Activated CD4-positive, alpha-beta T cell treated with anti-CD3 and anti-CD28 coated beads, Interleukin-10, Interleukin-2, amounts not matched to agents 100 ng/mL and 50 ng/mL, durations not matched to agents 16 hours and 8 hours (primary cell): ENCODE measurements around the gene NISCH.
"Not testable (repeated sequence)": the region's sequence is repeated elsewhere in the genome, so short reads cannot be mapped to it uniquely, and the experiment has no call there.

Experiments
- DNase-seq: peaks from one replicate; pipeline ENCODE4 v3.0.0-alpha.2; 2020

The NISCH gene

GRCh38 chr3:52517796-52518722 lies 62.7 kb downstream of the NISCH start:
- no peak for DNase-seq

GRCh38 chr3:52518723-52519444 lies 63.5 kb downstream of the NISCH start:
- no peak for DNase-seq

GRCh38 chr3:52519445-52520140 lies 64.2 kb downstream of the NISCH start:
- no peak for DNase-seq

GRCh38 chr3:52520141-52520667 lies 64.8 kb downstream of the NISCH start:
- no peak for DNase-seq

DNA sequence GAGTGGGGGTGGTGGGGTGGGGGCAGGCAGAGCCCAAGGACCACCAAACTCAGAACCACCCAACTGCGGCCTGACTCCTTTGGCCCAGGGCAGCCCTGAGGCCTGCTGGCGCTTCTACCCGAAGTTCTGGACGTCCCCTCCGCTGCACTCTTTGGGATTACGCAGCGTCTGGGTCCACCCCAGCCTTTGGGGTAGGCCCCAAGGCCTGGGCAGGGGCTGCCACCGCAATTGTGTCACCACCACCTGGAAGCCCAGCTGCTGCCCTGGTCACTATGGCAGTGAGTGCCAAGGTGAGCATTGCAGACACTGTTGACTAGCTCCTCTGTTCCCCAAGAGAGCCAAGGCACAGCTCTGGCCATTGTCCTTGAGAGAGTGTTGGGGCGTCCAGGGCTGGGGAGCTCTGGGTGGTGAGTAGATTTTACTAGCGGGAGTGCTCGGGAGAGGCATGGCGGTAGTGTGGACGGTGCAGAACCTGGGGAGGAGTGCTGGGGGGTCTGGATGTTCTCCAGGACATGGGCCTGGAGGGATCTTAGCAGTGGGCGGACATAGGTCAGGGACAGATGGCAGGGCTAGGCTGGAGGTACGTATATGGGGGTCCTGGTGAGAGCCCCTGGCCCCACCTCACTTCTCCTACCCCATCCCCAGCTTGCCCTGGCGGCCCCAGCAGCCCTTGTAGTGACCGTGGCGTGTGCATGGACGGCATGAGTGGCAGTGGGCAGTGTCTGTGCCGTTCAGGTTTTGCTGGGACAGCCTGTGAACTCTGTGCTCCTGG lies 65.5 kb downstream of the NISCH start:
- DNase-seq: no peak

- DNase-seq: no peak
Observed at GRCh38 chr3:52521488-52521824, 66.1 kb downstream of the NISCH start.

GRCh38 chr3:52521881-52522650 lies 66.7 kb downstream of the NISCH start:
- no peak for DNase-seq

DNA sequence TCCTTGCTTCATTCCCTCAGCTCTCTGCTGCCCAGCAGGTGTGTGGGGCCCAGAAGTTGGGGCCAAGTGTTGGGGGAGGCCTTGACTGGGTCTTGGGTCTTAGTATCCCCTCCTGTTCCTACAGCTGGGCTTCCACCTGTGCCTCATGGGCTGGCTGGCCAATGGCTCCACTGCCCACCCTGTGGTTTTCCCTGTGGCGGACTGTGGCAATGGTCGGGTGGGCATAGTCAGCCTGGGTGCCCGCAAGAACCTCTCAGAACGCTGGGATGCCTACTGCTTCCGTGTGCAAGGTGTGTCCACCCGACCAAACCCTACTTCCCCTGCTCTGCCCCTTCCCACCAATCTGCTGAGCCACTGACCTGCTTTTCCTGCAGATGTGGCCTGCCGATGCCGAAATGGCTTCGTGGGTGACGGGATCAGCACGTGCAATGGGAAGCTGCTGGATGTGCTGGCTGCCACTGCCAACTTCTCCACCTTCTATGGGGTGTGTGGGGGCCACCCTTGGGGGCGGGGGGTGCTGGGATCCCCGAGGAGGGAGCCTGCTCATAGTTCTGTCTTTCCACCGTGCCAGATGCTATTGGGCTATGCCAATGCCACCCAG lies 67.3 kb downstream of the NISCH start:
- no peak for DNase-seq

DNA sequence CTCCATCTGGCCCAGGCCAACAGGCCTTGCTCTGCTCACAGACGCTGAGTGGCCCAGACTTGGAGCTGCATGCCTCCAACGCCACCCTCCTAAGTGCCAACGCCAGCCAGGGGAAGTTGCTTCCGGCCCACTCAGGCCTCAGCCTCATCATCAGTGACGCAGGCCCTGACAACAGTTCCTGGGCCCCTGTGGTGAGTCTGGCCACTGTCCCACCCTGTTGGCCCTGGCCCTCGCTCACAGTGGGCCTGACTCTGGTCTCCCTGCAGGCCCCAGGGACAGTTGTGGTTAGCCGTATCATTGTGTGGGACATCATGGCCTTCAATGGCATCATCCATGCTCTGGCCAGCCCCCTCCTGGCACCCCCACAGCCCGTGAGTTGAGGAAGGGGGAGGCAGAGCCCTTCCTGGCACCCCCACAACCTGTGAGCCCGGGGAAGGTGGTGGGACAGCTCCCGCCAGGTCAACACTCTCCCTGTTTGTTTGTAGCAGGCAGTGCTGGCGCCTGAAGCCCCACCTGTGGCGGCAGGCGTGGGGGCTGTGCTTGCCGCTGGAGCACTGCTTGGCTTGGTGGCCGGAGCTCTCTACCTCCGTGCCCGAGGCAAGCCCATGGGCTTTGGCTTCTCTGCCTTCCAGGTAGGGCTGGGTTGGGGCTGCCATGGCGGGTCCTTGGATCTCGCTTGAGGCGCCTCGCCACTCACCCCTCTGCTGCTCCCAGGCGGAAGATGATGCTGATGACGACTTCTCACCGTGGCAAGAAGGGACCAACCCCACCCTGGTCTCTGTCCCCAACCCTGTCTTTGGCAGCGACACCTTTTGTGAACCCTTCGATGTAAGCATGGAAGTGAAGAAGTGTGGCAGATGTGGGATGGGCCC lies 68.2 kb downstream of the NISCH start:
- DNase-seq: no peak

DNA sequence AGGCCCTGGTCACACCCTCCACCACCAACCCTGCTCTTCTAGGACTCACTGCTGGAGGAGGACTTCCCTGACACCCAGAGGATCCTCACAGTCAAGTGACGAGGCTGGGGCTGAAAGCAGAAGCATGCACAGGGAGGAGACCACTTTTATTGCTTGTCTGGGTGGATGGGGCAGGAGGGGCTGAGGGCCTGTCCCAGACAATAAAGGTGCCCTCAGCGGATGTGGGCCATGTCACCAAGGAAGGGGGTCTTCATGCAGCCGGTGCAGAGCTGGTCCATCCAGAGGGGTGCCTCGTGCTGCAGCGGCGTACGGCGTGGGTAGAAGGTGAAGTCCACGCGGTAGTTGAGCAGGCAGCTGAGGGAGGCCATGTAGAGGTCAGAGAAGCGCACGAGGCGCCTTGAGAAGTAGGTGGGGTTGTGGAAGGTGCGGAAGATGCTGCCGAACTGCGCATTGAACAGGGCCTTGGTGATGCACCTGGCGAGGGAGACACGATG lies 68.9 kb downstream of the NISCH start:
- DNase-seq: no peak

GRCh38 chr3:52524752-52525679 lies 69.6 kb downstream of the NISCH start:
- no peak for DNase-seq

DNA sequence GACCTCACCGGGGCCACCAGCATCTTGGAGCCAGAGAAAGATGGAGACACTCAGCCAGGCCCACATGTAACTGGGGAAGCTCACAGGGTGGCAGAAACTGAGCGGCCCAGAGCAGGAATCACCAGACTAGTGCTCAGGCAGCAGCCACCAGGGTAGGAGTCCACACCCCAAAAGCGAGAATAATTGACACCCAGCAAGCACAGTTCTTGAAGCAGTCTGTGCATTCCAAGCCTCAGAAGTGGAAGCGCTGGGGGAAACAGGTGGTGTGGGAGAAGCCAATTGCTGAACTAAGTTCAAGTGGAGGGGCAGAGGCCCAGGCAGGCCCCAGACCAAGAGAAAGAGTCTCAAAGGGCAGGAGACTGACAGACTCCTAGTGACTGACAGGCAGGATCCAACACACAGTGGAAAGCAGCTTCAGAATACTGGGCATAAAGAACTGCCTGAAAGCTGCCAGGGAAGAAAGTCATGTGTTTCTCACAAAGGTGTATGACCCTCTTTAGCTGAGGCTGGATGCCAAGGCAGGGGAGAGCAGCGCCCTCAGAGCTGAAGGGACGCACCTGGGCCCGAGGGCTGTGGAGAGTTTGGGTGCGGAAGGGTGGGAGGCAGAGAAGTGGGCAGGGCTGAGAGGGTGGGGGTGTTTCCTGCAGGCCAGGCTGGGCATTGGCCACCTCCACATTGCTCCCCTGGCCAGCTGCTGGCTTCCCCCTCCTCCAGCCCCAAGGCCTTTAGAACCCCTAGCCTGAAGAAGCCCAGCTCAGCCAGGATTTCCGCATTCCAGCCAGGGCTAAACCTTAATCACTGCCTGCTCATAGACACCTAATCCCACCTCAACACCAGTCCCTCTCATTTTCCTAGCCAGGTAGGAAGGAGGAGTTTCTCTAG lies 70.5 kb downstream of the NISCH start:
- no peak for DNase-seq

DNA sequence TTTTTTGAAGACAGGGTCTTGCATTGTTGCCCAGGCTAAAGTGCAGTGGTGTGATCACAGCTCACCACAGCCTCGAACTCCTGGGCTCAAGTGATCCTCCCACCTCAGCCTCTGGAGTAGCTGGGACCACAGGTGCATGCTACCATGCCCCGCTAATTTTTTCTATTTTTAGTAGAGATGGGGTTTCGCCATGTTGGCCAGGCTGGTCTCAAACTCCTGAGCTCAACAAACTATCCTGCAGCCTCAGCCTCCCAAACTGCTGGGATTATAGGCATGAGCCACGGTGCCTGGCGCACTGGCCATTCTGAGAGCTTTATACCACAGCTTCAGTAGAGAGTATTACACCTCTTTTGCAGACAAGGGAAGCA lies 71.3 kb downstream of the NISCH start:
- not testable (repeated sequence) for DNase-seq

- DNase-seq: no peak
Observed at GRCh38 chr3:52527039-52527731, 71.8 kb downstream of the NISCH start.

DNA sequence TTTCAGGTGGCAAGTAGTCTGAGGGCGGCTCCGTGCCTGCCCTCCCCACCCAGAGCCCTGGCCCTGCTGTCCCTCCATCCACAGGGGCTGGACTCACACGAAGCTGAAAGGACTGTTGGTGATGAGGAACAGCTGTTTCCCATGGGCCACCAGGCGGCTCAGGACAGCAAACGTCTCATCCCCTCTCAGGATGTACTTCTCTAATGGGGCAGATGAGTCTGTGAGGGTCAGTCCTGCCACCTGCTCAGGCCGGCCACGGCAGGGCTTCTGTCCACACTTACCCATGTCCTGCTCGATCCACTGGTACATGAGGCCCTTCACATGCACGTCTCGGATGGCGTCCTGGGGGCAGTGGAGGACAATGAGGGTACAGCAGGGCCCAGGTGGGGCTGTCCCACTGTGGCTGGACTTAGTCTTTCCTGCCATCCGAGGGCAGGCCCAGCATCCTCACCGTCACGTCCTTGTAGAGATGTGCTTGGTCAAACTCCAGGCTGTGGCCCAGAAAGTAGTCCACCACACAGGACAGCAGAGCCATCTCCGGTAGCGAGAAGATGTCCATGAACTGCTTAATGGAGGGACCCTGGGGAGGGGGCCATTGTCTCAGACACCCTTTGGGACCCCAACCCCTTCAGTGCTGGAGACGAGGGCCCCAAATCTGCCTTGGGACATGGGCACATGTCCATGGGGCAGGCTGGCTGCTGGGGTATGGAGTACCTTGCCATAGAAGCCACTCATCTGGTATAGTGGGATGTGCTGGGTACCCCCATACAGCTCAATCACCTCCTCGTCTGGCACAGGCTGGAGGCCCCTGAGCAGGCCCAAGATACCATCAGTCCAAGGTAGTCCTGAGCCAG lies 72.6 kb downstream of the NISCH start:
- no peak for DNase-seq
